HG02973 (cell line): Measurements from ENCODE around the gene CREB5.
A peak's percentile ranks its signal among the peaks of the same experiment; 100 is the strongest.
"Not testable (repeated sequence)": the region's sequence is repeated elsewhere in the genome, so short reads cannot be mapped to it uniquely, and the experiment has no call there.

Source experiments
- ATAC-seq: cut with Tn5 transposase; IDR thresholded peaks from one replicate; pipeline ENCODE4 v1.9.1; 2021; ENCODE audit warnings: moderate library complexity; ENCODE audit not compliant: unreplicated experiment

The CREB5 gene

GRCh38 chr7:28602282-28602681 lies 190.0 kb downstream of the CREB5 start:
- no peak for ATAC-seq

GRCh38 chr7:28605427-28606085 lies 193.2 kb downstream of the CREB5 start:
- ATAC-seq = no peak

- ATAC-seq = no peak
Observed at GRCh38 chr7:28606421-28606820, 194.1 kb downstream of the CREB5 start.

DNA sequence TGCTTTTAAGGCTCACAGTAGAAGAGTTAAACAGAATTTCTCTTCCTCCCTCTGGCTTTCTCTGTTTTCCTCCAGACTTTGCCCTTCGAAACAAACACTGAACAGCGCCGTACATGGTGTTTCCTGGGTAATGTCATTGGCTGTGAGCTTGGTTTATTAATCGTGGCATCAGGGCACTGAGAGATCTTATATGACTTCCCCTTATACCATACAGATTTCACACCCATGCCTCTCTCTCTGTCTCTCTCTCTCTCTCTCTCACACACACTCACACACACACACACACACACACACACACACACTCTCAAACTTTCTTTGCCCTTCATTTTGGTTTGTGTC lies 195.5 kb downstream of the CREB5 start:
- no peak for ATAC-seq

DNA sequence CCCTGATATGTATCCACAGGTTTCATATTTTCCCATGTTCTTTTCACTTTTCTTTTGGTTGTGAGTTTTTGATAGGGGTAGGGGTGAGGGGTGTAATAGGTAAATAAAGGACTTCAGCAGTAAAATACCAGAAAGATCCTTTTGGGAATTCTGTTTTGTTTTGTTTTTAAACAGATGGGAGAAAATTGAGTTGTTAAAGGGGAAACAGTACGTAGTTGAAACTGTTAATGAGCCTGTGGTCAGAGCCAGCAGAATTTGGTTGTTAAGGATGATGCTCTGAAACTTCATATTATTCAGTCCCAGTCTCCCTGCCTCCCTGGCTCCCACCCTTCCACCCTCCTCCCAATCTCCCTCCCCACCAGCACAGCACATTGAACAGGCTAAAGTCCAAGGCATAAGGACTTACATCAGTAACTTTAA lies 195.9 kb downstream of the CREB5 start:
- ATAC-seq = no peak

DNA sequence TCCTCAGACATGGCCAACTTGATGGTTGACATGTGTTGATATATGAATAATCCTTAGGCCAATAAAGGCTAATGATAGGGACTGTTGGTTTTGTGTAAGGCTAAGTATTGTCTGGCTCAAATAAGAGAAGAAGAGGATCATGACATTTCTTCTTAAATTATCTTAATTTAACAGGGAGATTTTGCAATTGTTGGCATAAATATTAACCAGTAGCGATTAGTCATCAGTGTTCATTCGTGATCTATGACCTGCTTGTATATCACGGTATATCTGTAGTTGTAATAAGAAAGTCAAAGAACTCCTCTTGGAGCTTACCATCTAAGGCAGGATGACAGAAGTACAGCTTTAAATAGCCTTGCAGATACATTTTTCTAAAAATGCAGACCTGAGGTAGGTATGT lies 196.4 kb downstream of the CREB5 start:
- no peak for ATAC-seq

GRCh38 chr7:28609608-28610007 lies 197.3 kb downstream of the CREB5 start:
- no peak for ATAC-seq

DNA sequence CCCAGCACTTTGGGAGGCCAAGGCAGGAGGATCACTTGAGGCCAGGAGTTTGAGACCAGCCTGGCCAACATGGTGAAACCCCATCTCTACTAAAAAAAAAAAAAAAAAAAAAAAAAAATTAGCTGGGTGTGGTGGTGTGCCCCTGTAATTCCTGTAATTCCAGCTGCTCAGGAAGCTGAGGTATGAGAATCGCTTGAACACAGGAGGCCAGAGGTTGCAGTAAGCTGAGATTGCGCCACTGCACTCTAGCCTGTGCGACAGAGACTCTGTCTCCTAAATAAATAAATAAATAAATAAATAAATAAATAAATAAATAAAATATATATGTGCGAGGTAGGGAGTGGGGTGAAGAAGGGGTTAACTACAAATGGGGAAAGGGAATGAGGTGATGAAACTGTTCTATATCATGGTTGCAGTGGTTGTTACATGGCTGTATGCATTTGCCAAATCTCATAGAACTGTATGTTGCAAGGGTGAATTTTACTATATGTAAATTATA lies 199.1 kb downstream of the CREB5 start:
- not testable (repeated sequence) for ATAC-seq

GRCh38 chr7:28613262-28613661 lies 200.9 kb downstream of the CREB5 start:
- ATAC-seq = no peak

- ATAC-seq = no peak
Observed at GRCh38 chr7:28615091-28615490, 202.8 kb downstream of the CREB5 start.

DNA sequence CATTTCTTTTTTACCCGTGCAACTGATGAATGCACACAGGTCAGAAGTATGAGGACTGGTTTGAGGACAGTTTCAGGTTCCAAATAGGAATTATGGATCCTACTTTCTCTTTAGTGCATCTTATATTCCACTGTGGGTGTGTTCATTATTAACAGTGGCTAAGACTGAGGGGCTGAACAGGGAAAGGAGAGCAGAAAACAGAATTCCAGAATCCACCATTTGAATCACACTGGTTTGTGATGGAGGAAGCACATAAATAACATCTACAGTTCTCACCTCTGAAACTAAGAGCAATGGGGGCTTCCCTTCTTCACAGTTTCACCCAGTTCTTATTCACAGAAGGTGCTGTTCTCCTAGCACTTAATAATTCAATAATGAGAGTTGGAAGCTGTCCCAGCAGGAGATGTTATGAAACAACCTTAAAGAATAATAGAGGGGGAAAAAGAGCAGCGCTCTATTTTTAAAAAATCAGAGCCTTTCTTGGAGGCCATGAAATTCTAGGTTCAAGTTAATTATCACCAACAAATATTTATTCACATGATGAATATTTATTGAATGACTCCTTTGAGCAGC lies 205.1 kb downstream of the CREB5 start:
- no peak for ATAC-seq

DNA sequence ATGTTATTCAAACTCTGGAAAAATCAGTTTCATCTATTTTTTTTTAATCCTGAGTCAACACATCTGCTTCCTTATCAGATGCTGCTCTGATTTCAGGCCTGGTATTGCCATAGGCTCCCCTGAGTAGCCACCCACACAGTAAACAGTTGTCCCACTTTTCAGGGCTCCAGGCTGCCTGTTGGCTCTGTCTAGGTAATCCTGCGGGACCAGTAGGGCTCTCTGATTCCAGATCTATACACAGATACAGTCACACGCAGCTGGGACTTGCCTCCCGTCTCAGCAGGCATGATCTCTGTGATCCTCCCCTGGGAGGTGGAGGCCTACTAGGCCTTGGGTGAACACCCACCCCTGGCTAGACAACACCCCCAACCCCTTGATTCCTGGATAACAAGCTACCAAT lies 206.1 kb downstream of the CREB5 start:
- no peak for ATAC-seq

- no peak for ATAC-seq
Observed at GRCh38 chr7:28619256-28619655, 206.9 kb downstream of the CREB5 start.

GRCh38 chr7:28621369-28621841 lies 209.1 kb downstream of the CREB5 start:
- ATAC-seq = no peak

DNA sequence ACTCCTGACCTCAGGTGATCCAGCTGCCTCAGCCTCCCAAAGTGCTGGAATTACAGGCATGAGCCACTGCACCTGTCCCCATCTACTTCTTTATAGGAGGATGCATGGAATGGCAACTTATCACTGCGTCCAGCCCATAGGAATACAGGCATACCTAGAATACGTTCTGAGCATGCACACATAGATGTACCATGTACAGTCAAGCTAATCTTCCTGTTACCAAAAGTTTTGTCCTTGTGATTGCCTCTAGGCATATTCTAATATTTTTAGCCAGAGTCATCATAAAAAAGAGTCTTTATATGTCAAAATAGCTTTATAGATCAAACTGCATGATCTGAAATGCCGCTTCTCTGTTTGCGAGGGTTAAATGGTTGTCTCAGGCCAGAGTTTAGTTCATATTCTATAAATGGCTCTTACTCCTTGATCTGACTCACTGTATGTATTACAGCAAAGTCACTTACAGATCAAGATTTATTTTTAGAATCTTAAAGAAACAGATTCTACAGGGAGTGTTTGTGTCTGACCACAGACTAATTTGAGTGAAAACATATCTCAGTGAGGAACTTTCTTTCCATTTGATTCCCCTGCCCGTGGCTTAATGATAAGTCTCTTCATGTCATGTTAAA lies 210.9 kb downstream of the CREB5 start:
- no peak for ATAC-seq

- no peak for ATAC-seq
Observed at GRCh38 chr7:28623863-28624262, 211.5 kb downstream of the CREB5 start.

DNA sequence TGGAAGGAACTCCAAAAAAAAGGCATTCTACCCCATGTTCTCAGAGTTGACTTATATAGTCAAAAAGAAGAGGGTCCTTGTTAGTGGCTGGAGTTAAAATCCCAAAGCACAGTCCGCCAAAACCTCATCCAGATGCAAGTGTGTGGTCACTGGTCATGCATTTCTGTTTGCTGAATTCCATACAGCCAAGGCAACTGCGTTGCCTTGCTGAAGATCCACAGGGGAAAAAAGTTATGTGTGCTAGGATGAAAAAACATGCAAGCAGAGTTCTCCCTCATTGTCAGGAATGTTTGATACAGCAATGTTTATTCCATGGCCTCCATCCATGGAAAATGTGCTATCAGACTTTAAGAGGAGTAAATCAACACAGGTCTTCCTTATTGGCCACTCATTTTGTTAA lies 213.1 kb downstream of the CREB5 start:
- ATAC-seq = no peak

DNA sequence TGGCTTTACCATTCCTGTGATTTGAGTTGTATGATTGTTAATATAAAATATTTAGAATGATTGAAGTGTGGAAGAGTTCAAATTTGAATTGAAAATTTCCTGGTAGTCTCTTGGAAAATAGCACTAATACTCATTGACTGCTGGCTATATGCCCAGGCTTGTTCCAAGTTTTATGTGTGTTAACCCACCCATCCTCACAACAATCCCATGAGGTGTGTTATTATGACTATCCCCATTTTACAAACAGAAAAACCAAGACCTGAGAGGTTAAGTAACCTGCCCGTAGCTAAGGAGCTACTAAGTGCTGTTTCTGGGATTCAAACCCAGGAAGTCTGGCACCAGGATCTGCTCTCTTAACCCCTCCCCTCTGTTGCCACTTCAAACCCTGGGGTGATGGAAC lies 213.9 kb downstream of the CREB5 start:
- ATAC-seq = no peak

- ATAC-seq = peak; percentile 59
Observed at GRCh38 chr7:28626624-28627262, 214.4 kb downstream of the CREB5 start.

DNA sequence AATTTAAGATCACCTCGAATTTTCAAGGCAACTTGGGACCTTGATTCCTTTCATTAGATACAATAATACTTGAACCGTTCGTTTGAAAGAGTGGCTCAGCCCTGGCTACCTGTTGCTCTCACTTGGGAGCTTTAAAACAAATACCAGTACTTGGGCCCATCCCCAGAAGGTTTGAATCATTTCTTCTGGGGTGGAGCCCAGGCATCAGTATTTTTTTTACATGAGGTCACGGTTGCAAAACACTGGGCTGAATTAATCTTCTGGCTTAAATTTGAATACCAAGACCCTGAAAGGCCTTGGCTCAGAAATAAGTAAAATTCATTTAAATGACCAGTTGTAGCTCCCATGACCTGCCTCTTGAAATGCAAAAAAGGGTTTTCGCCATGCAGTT lies 214.9 kb downstream of the CREB5 start:
- ATAC-seq = no peak

DNA sequence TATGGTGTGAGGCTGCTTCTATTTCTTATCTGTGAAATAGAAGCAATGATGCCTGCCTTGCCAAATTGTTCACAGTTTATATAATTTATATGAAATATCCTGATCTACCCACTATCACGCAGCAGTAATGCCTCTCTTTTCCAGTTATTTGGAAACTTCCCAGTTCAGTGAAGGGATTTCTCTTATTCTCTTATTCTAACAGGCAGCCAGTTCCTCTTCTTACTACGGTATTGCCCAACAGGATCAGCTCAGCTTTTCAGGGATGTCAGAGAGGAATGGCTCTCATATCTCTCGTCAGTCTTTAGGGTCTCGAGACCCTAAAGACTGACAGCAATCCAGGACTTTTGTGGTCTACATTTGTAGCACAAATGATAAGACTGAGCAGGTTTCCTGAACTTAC lies 215.6 kb downstream of the CREB5 start:
- no peak for ATAC-seq
